ENCODE results near the gene PPP2R2C. TPM values are rescaled to one million over a fixed set of nuclear protein-coding genes. Genes with fewer than 3 reads are reported as not detected.

PPP2R2C gene
- total RNA-seq, 4 donors from 2014 or later, result 0.47 to 4.6 (median 1.0) TPM

- WGBS, 2 donors (ENCODE audit: low coverage in 1 of 2), result 44% methylated on average over 3 of the region's 15 CpGs; no CpG with 5 or more reads in 1 of the 2 donors
- H3K4me3 ChIP-seq, result no peak overlapping the region
- peak overlapping the region in 1 of 4 donors; percentile 14 for H3K27ac ChIP-seq
- TF ChIP-seq EP300 (IDR thresholded peaks at IDR 0.05) (no peak), POLR2A (IDR thresholded peaks at IDR 0.05) (no peak), POLR2AphosphoS5 (IDR thresholded peaks at IDR 0.05) (no peak), CTCF (IDR thresholded peaks at IDR 0.05) (no peak)
- peaks cover 20% of the 10 kb centered on the region for H3K27me3 ChIP-seq
- peaks cover 0 to 6% (median 0%) of the 10 kb centered on the region in 3 donors for H3K9me3 ChIP-seq
- no peaks in the 10 kb centered on the region for H3K4me1 ChIP-seq
- H3K36me3 ChIP-seq, result no peaks in the 10 kb centered on the region
- ATAC-seq, result peak; percentile 2
These were observed 147.9 kb downstream of the PPP2R2C start for GRCh38 chr4:6324461-6324998.

GRCh38 chr4:6322761-6323566, 149.4 kb downstream of the PPP2R2C start:
- 62 to 66% methylated on average over 10 to 13 of the region's 33 CpGs for WGBS, 2 donors (ENCODE audit: low coverage in 1 of 2)
- Histone ChIP-seq H3K4me1 (no peaks in the 10 kb centered on the region), H3K9me3 (peaks cover 0 to 6% (median 0%) of the 10 kb centered on the region in 3 donors), H3K36me3 (no peaks in the 10 kb centered on the region), H3K27me3 (peaks cover 16% of the 10 kb centered on the region), H3K27ac (no peak overlapping the region), H3K4me3 (no peak overlapping the region)
- TF ChIP-seq CTCF (IDR thresholded peaks at IDR 0.05) (no peak), EP300 (IDR thresholded peaks at IDR 0.05) (no peak), POLR2A (IDR thresholded peaks at IDR 0.05) (no peak), POLR2AphosphoS5 (IDR thresholded peaks at IDR 0.05) (no peak)
- ATAC-seq, result no peak

GRCh38 chr4:6322067-6322760, 150.2 kb downstream of the PPP2R2C start:
- peaks cover 0 to 6% (median 0%) of the 10 kb centered on the region in 3 donors for H3K9me3 ChIP-seq
- peaks cover 17% of the 10 kb centered on the region for H3K27me3 ChIP-seq
- no peaks in the 10 kb centered on the region for H3K4me1 ChIP-seq
- H3K4me3 ChIP-seq, result no peak overlapping the region
- H3K36me3 ChIP-seq, result no peaks in the 10 kb centered on the region
- no peak overlapping the region for H3K27ac ChIP-seq
- TF ChIP-seq POLR2A (IDR thresholded peaks at IDR 0.05) (no peak), CTCF (IDR thresholded peaks at IDR 0.05) (no peak), POLR2AphosphoS5 (IDR thresholded peaks at IDR 0.05) (no peak), EP300 (IDR thresholded peaks at IDR 0.05) (no peak)
- no peak for ATAC-seq
- 81 to 94% methylated on average over 7 of the region's 23 CpGs for WGBS, 2 donors (ENCODE audit: low coverage in 1 of 2)

GRCh38 chr4:6321361-6321760, 151.1 kb downstream of the PPP2R2C start:
- H3K9me3 ChIP-seq, result peaks cover 0 to 6% (median 0%) of the 10 kb centered on the region in 3 donors
- no peak for ATAC-seq
- WGBS, 2 donors (ENCODE audit: low coverage in 1 of 2), result 77 to 100% methylated on average over 1 to 2 of the region's 2 CpGs
- H3K27ac ChIP-seq, result no peak overlapping the region
- H3K4me3 ChIP-seq, result no peak overlapping the region
- no peaks in the 10 kb centered on the region for H3K4me1 ChIP-seq
- peaks cover 20% of the 10 kb centered on the region for H3K27me3 ChIP-seq
- no peak for TF ChIP-seq POLR2A (IDR thresholded peaks at IDR 0.05)
- TF ChIP-seq EP300 (IDR thresholded peaks at IDR 0.05), result no peak
- TF ChIP-seq POLR2AphosphoS5 (IDR thresholded peaks at IDR 0.05), result no peak
- TF ChIP-seq CTCF (IDR thresholded peaks at IDR 0.05), result no peak
- H3K36me3 ChIP-seq, result no peaks in the 10 kb centered on the region
